Stimulated activated CD8-positive, alpha-beta memory T cell treated with anti-CD3 and anti-CD28 coated beads, Interleukin-15, amount 100 ng/mL, for 1 hour (primary cell): ENCODE results near the gene SLC16A13.

ENCODE experiments used
- DNase-seq: peaks from one replicate; pipeline ENCODE4 v3.0.0-alpha.2; 2020; ENCODE audit warnings: low read depth

The SLC16A13 gene

GRCh38 chr17:7011942-7012254 is 23.9 kb upstream of the SLC16A13 start:
- no peak for DNase-seq

DNA sequence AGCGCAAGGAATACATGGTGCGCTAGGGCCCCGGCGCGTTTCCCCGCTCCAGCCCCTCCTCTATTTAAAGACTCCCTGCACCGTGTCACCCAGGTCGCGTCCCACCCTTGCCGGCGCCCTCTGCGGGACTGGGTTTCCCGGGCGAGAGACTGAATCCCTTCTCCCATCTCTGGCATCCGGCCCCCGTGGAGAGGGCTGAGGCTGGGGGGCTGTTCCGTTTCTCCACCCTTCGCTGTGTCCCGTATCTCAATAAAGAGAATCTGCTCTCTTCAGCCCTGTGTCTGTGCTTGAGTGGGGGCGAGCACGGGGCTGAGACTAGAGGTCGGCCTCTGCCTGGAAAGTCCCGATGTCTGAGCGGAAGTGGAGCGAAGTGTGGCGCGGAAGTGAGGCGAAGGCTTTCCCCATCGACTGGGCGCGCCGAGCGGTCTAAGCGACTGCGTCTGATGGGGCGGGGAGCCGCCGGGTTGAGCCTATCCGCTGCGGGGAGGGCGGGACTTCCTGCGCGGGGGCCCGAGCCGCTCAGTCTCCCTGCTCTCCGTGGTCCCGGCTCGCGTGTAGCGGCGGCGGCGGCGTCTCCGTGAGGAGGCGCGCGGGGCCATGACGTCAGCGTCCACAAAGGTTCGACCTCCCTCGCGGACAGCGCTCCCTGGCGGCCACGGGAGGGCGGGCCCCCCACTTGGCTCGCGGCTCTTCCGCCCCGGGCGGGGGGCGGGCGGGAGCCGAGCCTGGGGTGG is 21.4 kb upstream of the SLC16A13 start:
- DNase-seq = peak; percentile 89

DNA sequence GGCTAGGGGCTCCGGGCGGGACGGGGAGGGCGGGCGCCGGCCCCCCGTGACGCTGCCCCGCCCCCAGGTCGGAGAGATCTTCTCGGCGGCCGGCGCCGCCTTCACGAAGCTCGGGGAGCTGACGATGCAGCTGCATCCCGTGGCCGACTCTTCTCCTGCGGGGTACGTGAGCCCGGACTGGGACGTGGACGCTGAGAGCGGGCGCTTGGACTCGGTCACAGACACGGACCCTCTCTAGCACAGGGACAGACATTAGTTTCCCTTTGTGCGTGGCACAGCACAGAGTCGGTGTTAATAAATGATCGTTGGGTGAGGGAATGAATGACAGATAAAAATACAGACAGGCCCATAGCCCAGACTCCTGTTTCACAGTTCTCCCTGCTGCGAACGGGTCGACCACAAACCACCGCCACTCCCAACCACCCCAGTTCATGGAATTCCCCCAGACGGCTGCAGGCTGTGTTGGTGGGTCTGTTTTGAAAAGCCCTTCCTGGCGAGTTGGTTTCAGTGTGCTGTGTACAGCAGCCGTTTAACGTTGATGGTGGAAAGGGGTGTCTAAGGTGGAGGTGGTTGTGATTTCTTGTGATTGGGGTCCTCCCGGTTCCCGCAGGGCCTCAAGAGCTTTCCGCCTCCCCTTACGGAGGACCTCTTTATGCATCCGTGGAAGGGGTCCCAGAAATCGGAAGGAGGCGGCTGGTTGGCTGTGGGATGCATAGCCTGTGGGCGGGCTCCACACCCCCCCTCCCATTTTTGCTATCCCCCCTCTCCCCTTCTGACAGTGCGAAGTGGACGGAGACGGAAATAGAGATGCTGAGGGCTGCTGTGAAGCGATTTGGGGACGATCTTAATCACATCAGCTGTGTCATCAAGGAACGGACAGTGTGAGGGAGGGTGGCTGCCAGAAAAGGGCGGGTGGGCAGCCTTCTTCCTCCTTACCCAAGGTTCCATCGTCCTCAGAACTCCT is 20.5 kb upstream of the SLC16A13 start:
- peak; percentile 56 for DNase-seq

GRCh38 chr17:7016418-7016817 is 19.4 kb upstream of the SLC16A13 start:
- no peak for DNase-seq

GRCh38 chr17:7016886-7017826 is 18.7 kb upstream of the SLC16A13 start:
- no peak for DNase-seq

- DNase-seq = no peak
Observed at GRCh38 chr17:7017827-7018200, 18.0 kb upstream of the SLC16A13 start.

DNA sequence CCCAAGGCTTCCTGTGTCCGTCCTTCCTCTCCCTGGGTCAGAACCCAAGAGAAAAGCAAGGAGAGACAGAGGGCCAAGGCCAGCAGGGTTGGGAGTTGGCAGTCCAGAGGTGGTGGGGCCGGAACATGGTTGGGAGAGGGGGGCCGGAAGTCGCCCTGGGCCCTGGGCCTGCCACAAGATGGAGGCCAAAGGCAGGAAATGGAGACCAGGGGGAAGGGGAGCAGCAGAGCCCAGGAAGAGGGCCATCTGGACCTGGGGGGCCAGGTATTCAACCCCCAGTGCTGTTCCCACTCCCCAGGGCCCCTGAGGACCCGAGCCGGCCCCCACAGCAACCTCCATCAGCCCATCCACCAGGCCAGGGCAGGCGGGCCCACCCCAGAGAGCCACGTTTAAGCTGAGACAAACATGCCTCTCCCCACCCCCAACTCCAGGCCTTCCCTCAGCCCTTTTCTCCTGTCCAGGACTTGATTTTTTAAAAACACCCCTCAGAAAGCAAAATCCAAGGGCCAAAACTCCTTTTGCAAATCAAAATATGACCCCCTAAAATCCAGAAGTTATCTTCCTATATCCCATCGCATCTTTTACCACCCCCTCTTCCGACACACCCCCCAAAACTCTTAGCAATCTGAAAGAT is 17.4 kb upstream of the SLC16A13 start:
- no peak for DNase-seq

- DNase-seq = no peak
Observed at GRCh38 chr17:7019367-7019766, 16.4 kb upstream of the SLC16A13 start.

- no peak for DNase-seq
Observed at GRCh38 chr17:7019839-7020519, 15.8 kb upstream of the SLC16A13 start.

GRCh38 chr17:7020894-7021664 is 14.7 kb upstream of the SLC16A13 start:
- no peak for DNase-seq

- DNase-seq = peak; percentile 64
Observed at GRCh38 chr17:7021993-7022778, 13.6 kb upstream of the SLC16A13 start.

DNA sequence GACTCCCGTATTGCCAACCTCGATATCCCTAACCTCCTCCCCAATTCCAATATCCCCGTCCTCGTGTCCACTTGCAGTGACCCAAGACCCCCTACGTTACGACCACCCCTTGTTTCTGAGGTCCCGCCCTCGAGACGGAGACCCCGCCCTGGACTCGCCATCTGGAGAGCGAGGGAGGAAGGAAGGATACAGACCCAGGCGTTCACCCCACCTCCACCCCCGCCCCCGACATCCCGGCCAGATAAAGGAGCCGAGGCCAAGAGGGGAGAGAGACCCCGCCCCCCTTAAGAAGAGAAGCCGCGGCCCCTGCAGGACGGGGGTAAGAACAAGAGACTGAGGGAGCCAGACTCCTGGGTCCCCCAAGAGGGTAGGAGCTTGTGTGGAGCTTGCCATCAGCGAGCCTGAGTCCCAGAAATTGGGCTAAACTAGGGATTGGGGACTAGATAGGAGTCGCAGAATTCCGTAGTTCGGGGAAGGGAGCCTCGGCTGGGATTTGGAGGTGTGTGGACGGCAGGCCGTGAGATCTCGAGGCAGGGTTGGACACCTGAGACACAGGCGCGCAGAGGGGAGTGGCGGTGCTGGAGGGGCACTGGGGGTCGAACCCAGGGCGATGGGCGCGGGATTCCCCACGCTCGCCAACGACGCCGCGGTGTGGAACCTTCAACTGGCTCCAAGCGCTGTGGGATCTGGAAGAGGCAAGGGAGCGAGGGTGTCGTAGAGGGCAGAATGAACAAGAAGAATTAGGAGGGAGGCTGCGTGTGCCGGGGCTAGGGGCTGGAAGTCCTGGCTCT is 12.8 kb upstream of the SLC16A13 start, which contains the start of gene BCL6B:
Gene BCL6B, plus strand, starts transcription at position 270 of the 791 bp plus-strand sequence. CDS start 622 bp downstream, outside the sequence.
- DNase-seq = no peak

DNA sequence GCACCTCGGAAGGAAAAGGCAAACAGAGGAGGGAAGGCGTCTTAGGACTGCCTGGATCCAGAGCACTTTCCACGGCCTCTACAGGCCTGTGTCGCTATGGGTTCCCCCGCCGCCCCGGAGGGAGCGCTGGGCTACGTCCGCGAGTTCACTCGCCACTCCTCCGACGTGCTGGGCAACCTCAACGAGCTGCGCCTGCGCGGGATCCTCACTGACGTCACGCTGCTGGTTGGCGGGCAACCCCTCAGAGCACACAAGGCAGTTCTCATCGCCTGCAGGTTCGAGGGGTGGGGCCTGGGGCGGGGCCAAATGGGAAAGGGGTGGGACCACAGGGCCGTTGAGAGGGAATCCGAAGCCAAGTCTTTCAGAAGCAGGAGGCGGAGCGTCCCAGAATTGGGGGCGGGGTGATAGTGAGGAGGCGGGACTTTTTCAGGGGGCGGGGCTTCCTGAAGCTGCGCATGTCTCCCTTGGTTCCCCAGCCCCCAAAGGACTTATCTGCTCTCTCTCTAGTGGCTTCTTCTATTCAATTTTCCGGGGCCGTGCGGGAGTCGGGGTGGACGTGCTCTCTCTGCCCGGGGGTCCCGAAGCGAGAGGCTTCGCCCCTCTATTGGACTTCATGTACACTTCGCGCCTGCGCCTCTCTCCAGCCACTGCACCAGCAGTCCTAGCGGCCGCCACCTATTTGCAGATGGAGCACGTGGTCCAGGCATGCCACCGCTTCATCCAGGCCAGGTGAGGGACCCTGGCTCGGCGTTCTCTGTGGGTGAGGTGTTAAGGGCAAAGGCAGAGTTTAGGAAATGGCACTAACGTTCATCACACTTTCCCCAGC is 12.0 kb upstream of the SLC16A13 start:
- peak; percentile 83 for DNase-seq

DNA sequence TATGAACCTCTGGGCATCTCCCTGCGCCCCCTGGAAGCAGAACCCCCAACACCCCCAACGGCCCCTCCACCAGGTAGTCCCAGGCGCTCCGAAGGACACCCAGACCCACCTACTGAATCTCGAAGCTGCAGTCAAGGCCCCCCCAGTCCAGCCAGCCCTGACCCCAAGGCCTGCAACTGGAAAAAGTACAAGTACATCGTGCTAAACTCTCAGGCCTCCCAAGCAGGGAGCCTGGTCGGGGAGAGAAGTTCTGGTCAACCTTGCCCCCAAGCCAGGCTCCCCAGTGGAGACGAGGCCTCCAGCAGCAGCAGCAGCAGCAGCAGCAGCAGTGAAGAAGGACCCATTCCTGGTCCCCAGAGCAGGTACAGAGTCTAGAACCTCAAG is 11.4 kb upstream of the SLC16A13 start:
- DNase-seq = no peak

GRCh38 chr17:7025245-7025644 is 10.6 kb upstream of the SLC16A13 start:
- no peak for DNase-seq

- no peak for DNase-seq
Observed at GRCh38 chr17:7026471-7027115, 9.2 kb upstream of the SLC16A13 start.

- no peak for DNase-seq
Observed at GRCh38 chr17:7027335-7027734, 8.5 kb upstream of the SLC16A13 start.
